HG03432 (cell line): ENCODE data around the gene SPRN.
"Not testable (repeated sequence)": the region's sequence is repeated elsewhere in the genome, so short reads cannot be mapped to it uniquely, and the experiment has no call there.

Source experiments
- ATAC-seq: cut with Tn5 transposase; IDR thresholded peaks from one replicate; pipeline ENCODE4 v1.9.1; 2021; ENCODE audit warnings: mild to moderate bottlenecking, moderate library complexity; ENCODE audit not compliant: unreplicated experiment

The SPRN gene

DNA sequence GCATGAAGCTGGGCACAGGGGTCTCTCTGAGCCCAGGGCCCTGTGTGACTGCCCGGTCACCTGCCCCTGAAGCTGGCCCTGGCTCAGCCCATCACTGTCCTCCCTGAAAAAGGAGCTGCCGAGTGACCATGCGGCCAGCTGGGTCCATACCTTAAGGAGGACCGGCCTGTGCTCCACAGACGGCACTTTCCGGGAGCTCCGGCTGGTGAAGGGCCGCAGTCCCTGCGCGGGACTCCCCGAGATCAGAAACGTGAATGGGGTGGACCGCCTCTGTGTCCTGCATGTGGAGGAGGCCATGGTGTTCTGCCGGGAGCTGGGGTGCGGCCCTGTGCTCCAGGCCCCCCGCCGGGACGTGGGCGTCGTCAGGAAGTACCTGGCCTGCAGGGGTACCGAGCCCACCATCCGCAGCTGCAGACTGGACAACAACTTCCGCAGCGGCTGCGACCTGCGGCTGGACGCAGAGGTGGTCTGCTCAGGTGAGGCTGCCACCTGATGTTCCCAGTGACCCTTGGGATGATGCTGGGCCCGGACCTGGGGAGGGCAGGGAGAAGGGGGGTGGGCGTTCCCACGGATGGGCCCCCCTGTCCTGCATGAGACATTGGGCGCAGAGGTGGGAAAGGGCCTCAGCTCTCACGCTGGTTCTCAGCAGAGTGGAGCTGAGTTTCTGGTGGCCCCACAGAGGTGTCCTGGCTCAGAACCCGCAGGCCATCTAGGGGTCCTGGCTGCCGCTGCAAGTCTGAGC, 32.8 kb upstream of the SPRN start:
- ATAC-seq: no peak

GRCh38 chr10:133456041-133456951, 31.9 kb upstream of the SPRN start:
- ATAC-seq: no peak

DNA sequence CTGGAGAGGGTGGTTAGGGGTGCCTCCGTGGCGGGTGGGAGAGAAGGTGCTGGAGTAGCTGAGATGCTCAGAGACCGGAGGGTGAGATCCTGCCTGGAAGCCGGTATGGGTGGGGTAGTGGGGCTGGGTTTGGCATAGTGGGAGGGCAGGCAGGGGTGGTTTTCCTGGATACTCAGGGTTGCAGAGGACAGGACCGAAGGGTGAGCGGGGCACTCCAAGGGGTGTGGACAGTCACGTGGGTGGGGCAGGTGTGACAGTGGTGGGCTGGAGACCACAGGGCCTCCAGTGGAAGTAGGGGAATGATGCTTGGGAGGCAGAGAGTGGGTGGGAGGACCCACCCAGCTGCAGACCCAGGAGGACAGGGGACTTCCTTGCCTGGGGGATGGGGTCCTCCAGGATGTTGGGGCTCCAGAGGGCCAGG, 31.2 kb upstream of the SPRN start:
- ATAC-seq: no peak

DNA sequence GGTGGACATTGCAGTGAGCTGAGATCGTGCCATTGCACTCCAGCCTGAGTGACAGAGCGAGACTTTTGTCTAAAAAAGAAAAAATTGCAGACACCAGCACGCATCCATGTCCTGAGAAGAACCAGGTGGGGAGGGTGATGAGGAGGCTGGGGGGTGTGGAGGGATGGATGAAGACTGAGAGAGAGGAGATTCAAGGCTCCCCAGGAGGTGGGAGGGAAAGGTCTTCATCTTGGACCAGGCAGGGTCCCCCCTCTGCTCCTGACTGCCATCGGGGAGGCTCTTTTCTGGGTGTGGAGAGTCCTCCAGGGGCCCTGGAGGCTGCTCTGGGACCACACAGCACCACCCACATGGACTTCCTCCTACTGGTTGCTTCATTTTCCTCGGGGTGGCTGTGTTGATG, 30.8 kb upstream of the SPRN start:
- no peak for ATAC-seq

DNA sequence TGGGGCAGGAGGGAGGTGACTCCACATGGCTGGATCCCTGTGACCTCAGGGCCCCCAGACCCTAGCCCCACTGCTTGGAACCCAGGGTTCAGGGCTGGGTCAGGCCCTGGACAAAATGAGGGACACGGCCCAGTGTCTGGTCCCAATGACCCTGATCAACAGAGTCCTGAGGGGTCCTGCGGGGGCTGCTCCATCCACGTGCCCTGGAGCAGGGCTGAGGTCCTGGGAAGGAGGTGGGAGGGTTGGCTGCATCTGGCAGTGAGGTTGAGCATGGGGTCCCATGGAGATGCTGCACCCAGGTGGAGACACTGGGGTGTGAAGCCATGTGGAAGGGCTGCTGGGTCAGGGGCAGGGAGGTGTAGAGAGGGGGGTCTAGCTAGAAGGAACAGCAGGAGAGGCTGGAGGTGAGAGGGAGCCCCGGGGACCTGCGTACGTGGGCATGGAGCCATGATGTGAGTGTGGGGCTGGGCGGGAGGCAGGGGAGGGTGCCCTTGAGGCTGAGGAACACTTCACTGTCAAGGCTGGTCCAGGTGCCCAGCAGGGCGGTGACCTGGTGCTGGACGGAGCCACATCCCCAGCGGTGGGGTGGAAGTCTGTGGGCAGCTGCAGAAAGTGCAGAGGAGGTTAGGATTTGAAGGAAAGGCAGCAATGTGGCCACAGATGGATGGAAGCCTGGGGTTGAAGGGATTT, 29.9 kb upstream of the SPRN start:
- no peak for ATAC-seq

GRCh38 chr10:133453516-133454203, 29.2 kb upstream of the SPRN start, which contains the start of gene SCART1:
Gene SCART1 (plus strand): TSS chr10:133453945. CDS start chr10:133453998, 53 bp downstream.
- ATAC-seq: no peak

DNA sequence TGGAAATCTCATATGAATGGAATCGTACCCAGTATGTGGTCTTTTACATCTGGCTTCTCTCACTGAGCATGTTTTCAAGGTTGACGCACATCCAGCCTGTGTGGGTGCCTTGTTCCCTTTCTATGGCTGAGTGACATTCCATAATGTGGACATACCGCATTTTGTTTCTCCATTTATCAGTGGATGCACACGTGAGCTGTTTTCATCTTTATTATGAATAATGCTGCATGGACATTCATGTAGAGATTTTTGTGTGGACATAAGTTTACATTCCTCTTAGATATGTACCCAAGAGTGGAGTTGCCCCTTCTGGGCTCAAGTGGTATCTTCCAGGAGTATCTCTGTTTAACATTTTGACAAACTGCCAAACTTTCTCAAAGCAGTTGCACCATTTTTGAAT, 28.0 kb upstream of the SPRN start:
- no peak for ATAC-seq

- no peak for ATAC-seq
Observed at GRCh38 chr10:133451346-133451745, 26.9 kb upstream of the SPRN start.

- ATAC-seq: no peak
Observed at GRCh38 chr10:133448120-133448519, 23.7 kb upstream of the SPRN start.

- ATAC-seq: no peak
Observed at GRCh38 chr10:133446979-133447378, 22.6 kb upstream of the SPRN start.

- no peak for ATAC-seq
Observed at GRCh38 chr10:133445751-133446708, 21.6 kb upstream of the SPRN start.

DNA sequence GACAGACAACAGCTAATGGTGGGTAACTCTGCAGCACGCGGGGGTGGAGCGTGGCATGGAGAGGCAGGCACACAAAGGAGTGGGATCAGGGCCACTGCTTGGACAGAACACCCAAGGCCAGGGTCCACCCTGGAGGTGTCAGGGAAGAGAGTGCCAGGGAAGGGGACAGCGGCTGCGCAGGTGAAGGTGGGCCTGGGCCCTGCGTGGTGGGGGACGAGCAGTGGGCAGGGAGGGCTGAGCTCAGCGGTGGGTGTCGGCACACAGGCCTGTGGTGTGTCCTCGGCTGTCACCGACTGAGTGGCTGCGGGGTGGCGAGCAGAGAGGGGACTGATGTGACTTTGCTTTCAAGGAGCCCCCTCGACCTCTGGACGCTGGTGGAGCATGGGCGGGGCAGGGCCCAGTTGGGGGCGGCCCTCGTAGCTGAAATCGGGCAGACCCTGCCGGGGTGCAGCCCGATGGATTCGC, 20.9 kb upstream of the SPRN start:
- no peak for ATAC-seq

DNA sequence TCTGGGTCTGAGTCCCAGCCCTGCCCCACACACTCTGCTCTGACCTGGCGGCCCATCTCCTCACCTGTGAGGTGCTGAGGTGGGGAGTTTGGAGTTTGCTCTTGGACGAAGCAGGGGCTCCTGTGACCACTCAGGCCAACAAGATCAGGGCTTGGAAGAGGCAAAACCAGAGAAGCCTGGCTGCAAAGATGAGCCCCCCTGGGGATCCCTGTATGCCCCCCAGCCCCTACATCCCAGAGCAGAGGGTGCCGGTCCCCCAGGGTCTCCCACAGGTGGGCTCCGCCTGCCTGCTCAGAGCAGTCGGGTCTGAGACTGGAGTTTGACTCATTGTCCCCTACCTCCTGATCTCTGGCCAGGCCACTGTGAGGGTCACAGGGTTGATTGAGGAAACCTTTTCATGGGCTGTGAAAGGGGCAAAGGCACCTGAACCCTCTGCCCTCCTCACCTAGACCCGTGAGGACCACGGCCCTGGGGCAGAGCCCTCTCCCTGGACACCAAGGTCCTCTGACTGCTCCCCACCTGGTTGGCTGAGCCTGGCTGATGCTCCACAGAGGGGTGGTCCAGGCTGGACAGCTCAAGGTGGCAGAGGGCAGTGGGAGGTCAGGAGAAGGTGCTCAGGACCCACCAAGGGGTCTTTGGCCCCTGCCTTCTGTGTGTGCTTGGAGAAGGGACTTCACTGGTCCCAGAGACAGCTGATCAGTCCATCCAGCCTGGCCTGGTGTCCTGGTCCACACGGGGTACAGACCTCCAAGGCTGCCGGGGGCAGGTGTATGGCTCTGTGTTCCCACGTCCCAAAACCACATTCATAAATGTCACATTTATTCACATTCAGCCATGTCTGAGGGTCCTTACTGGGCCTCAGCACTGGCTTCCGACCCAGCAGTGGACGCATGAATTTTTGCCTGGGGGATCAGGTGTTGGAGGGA, 20.2 kb upstream of the SPRN start:
- no peak for ATAC-seq

DNA sequence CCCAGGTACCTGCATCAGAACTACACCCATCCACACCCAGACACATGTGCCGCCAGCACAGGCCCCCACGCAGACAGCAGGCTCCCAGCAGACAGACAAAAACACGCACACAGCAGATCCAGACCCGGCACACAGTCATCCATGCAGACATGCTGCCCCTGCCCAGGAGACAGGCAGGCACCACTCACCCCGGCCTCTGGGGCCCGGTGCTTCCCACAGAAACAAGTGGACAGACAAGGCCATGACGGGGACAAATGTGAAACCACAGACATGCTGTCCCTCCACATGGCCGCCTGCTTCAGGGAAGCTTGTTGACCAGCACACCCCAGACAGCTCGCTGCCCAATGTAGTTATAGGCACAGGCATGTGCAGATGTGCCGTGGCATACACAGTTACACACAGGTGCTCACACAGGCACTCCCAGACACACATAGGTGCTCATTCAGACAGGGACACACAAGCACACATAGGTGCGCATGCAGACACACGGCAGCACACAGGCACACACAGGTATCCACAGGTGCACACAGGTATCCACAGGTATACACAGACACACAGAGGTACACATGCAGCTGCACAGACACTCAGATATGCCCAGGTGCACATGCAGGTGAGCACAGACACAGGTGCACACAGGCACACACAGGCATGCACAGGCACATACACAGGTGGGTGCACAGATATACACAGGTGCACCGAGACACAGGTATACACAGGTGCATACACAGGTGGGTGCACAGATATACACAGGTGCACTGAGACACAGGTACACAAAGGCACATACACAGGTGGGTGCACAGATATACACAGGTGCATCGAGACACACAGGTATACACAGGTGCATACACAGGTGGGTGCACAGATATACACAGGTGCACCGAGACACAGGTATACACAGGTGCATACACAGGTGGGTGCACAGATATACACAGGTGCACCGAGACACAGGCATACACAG, 18.8 kb upstream of the SPRN start:
- no peak for ATAC-seq

DNA sequence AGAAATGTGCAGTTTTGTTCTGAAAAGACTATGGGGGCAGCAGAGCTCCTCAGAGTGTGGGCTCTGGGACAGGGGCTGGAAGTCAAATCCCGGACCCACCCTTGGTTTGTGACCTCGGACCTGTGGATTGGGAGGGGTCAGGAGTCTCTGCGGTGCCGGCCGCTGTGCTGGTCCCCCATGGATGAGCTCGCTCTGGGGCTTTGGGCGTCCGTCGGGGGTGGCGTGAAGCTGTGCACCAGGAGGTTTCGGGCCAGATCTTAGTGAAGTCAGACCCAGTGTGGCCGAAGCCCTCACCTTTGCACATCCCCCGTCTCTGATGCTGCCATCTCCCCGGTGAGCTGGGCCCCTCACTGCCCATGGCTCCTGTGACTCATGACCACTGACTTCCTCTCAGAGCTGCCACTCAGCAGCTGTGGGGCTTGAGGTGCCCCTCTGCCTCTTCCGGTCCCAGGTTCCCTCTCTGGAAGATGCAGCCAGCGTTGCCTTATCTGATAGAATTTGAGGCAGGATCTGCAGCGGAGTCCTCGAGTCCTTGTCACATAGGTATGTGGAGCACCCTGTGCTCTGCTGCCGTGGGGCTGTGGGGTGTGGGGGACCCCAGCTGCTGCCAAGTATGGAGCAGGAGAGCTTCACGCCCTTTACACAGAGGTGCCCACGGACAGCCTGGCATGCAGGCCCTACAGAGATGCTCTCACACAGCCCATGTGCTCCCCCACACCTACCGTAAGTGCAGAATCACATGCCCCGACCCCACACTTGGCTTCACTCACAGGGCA, 18.0 kb upstream of the SPRN start:
- ATAC-seq: no peak

DNA sequence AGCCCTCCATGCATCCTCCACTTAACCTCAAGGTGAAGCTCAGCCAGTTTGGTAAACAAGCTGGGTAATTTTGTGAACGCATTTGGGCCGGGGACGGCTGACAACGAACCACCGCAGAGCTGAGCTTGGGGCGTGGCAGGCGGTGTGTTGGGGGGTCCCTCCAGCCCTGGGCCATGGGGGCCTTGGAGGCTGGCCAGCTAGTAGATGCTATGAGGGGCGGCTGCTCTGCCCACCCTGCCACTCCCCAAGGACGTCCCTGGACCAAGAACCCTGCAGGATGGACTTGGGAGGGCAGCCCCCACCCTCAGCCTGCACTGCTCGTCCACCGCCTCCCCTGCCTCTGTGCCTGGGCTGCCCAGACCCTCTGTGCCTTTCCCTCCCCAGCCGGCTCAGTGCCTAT, 17.4 kb upstream of the SPRN start:
- ATAC-seq: no peak

GRCh38 chr10:133441356-133441755, 16.9 kb upstream of the SPRN start:
- ATAC-seq: not testable (repeated sequence)
